GM19240 (cell line): ENCODE results near the gene USP34.
"Not testable (repeated sequence)": the region's sequence is repeated elsewhere in the genome, so short reads cannot be mapped to it uniquely, and the experiment has no call there.

ENCODE experiments used
- DNase-seq: peaks from one replicate; pipeline ENCODE4 v3.0.0; 2011; ENCODE audit warnings: low spot score; ENCODE audit not compliant: insufficient read length

The USP34 gene

DNA sequence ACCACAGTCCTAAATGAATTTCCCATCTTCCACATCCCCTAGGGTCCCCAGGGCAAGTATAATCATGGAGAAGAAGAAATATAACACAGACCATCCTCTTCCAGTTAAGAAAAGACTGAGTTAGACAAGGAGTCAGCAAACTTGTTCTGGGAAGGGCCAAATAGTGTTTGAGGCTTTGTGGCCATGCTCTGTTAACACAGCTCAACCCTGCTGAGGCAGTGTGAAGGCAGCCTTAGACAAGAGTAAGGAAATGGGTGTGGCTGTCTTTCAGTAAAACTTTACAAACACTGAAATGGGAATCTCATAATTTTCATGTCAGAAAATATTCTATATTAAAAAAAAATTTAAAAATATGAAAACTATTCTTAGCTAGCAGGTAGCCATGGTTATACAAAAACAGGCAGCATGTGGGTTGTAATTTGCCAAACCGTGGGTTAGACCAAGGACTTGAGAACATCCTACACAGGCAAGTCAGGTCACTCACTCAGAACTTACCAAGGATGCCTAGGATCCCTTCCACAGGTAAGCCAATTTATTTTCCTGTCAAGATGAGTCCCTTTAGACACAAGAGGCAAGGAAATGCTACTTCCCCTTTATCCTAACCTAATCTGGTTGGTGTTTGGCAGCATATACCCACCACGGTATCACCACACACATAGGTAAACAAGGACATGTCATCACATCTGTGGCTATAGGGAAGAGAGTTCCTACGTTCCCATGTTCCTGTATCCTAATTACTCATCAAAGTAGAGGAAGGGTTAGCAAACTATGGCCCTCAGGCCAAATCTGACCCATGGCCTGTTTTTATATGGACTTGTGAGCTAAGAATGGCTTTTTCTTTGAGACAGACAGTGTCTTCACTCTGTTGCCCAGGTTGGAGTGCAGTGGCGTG is 277.0 kb downstream of the USP34 start:
- no peak for DNase-seq

DNA sequence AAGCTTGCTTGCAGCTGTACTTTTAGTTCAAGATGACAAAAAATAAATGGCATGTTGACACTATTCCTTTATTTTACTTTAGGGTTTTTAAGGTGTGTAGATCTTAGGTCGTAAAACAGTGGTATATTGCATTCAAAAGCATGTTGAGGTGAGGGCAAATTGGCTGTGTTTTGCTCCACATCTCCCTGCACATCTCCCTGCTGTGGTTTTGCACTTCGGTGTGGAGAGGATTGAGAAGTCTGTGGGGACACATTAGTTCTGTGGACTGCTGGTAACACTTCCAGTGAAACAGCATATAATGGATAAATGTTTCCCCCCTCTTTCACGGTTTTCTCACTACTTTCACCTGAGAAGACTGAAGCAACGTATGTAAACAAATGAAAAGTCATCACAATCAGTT is 283.8 kb downstream of the USP34 start:
- no peak for DNase-seq

DNA sequence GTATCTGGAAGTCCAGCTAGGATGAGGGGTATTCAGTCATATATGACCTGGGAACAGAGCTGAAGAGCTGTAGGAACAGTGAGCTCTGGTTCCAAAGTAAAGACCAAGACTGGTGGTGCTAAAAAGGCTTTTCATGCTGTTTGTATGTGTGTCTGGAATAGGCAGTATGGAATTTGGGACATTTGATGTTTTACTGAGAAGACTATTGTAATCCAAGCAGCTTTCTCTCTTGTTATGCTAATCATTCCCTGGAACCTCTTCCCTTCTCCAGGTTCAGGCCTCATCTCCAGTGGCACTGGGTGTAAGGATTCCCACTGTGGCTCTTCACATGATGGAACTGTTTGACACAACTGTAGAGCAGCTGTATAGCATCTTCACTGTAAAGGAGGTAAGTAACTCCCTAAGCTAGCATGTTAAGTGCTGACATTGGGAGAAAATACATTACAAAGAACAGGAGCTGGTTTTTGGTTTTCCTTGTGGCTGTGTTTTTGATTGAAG is 285.6 kb downstream of the USP34 start:
- no peak for DNase-seq

DNA sequence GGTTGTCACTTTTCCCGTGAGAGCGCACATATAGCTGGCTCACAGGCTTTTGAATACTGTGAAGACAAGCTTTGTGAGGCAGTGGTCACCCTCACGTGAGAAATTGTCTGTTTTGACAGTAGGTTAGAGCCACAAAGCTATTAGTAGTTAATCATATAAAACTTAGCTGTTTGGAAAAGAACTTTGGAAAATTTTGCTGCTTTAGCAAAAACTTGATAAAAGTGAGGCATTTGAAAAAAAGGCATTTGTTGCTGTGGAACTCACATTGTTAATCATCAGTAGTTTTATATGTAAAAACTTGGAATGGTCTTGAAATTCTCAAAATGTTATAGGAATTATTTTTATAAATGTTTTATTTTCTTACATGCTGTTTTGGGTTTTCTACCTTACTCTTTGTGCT is 286.6 kb downstream of the USP34 start:
- no peak for DNase-seq

DNA sequence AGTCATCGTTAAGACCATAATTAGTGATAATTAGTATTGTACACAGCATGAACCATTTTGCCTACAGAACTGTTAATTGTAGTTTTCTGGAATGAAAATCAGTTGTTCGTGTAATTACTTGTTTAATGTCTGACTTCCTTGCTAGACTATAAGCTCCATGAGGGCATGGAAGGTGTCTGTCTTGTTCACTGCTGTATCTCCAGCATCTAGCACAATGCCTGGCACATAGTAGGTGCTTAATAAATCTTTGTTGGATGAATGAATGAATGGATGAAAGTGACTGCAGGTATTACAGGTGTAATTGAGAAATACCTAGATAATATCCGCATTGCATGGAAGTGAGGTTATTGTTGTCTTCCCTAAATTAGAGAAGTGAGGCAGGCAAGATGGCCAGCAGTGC is 287.1 kb downstream of the USP34 start:
- no peak for DNase-seq

DNA sequence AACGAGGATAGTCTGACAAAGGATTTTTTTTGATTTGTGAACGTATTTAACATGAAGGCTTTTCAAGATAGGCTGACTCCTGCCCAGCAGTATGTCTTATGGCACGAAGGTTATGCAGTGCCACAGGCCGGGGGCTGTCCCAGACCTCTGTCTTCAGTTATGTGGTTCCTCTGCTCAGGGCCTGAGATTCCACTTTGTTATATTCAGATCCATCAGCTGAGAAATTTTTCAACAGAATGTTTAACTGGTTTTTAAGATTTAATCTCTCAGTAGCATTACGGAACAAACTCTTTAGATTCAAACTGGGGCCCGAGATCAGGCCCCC is 288.9 kb downstream of the USP34 start:
- no peak for DNase-seq

DNA sequence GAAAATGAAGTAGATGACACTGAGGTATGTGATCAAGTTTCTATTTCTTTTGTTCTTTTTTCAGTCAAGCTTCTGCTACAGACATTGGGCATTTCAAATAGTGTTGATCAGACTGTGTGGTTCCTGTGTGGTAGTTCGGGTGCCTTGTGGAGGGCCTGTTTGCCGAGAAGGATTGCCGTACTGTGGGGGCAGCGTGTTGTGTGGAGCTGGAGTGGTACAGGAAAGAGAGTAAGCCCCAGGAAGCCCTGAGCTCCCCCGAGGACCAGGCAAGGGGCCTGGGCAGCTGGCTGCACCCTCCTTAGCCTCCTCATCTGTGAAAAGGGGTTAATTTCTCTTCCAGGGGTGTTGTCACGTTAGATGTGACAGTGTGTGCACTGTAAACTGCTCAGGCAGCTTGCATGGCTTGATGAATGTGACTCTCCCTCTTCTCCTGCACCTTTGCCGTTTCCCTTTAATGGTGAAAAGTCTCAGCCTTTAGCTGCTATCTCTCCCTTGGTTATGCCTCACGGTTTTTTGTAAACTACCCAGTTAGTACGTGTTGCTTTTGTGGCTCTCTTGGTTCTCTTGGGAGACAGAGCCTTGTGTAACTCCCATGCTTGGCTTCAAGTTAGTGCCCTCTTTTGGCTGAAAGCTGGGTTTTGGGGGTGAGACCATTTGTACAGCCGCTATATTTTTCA is 289.4 kb downstream of the USP34 start:
- DNase-seq: no peak

DNA sequence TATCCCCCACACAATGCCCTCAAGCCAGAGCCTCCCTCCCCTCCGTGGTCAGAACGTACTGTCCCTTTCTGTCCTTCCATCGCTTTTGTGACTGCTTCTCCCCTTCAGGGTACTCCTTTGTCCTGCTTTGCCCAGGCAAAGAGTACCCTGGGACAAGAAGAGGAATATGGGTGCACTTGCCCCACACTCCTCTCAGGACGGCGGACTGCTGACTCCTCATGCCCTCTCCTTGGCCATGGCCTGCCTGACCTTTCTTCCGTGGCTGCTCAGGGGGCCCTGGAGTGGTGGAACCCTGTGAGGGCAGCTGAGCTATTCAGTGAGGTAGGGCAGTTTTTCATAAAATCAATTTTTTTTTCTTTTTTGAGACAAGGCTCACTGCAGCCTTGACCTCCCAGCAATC is 290.2 kb downstream of the USP34 start:
- no peak for DNase-seq

DNA sequence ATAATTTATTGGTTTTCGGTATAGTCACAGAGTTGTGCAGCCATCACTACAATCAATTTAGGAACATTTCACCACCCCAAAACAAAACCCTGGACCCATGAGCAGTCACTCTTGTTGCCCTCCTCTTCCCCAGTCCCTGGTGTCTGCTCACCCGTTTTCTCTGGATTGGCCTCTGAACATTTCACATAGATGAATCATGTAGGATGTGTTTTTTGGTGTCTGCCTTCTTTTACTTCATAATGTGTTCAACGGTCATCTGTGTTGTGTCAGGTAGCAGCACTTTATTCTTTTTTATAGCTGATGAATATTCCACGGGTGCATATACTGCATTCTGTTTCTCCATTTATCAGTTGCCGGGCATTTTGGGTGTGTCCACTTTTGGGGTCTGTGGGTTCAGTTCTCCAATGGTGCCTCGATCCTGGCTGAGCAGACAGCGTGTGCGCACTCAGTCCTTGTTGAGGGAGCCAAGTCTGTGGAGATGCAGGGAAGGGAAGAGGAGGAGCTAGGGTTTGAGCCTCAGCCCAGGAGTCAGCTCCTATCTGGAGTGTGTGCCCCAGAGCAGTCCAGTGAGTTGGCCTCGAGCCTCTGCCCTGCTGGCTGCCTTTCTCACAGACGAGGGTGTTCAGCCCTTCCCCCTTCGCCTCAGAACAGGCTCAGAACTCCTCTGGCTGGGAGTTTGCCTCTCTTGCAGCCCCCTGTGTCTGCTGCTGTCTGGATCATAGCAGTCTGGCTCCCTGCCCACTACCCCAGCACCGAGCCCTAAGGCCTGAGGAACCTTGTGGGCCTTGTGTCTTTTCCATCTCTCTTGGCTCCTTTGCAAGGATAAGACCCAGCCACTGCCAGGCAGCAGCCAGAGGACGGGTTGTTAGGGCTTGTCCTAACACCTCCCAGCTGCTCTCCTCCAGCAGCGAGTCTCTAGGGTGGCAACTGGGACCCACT is 290.9 kb downstream of the USP34 start:
- no peak for DNase-seq

DNA sequence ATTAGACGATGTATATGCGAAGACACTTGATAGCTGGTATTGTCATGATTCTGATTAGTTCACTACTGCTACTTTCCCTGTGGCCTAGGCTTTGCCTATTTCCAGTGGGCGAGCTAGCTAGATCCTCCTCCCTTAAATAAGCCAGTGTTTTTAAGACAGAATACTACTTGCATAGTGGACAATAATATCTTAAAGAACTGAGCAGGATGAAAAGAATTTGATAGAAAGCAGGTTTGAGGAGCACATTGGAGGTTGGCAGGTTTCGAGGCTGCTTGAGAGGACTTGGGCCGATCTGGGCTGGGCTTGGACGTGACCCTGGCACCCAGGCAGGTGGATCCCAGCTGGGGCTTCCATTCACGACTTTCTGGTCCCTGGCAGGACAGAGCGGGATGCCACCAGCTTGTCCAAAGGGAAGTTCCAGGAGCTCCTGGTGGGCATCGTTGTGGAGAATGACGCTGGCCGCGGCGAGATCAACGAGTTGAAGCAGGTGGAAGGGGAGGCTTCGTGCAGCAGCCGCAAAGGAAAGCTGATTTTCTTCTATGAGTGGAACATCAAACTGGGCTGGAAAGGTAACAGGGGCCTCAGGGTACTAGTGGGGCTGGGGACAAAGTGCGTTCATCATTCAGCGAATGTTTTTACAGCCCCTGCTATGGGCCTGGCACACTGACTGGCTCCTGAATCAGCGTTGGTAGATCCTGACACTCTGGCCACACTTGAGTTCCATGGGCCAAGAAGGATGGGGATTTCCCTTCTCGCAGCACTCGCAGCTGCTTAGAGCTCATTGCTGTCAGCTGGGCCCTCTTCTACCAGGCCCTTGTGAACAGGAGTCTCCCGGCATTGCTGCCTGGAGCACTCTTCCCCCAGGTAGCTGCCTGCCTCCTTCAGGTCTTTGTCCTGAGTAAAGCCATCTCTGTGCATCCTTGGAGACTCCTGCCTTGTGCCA is 292.0 kb downstream of the USP34 start:
- peak; percentile 16 for DNase-seq

DNA sequence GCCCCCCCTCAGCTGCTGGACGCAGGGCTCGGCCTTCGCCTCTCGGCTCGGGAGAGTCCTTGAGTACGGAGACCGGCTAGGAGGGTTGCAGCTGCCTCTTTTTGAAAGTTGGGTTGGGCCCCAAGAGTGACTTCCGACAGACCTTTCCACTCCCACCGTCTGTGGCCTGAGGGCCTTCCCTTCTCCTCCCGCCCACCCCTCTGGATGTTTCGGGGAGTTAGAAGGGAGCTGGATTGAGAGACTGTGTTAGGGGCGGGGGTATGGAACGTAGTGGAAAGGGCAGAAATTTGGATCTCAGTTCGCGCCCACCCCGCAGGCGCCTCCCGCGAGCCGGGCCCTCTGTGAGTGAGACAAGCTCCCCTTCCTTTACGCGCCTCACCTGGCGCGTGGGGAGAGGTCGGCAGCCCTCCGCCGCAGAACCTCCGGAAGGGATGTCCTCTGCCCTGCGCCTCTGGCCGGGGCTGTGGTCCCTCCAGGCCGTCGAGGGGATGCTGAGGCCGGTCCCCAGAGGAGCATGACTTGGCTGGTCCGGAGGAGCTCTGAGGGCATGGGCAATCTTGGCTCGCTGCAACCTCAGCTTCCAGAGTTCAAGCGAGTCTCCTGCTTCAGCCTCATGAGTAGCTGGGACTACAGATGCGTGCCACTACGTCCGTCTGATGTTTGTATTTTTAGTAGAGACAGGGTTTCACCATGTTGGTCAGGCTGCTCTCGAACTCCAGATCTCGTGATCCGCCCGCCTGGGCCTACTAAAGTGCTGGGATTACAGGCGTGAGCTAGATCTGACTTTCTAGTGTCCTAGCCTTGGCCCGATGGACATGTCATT is 292.9 kb downstream of the USP34 start:
- no peak for DNase-seq

DNA sequence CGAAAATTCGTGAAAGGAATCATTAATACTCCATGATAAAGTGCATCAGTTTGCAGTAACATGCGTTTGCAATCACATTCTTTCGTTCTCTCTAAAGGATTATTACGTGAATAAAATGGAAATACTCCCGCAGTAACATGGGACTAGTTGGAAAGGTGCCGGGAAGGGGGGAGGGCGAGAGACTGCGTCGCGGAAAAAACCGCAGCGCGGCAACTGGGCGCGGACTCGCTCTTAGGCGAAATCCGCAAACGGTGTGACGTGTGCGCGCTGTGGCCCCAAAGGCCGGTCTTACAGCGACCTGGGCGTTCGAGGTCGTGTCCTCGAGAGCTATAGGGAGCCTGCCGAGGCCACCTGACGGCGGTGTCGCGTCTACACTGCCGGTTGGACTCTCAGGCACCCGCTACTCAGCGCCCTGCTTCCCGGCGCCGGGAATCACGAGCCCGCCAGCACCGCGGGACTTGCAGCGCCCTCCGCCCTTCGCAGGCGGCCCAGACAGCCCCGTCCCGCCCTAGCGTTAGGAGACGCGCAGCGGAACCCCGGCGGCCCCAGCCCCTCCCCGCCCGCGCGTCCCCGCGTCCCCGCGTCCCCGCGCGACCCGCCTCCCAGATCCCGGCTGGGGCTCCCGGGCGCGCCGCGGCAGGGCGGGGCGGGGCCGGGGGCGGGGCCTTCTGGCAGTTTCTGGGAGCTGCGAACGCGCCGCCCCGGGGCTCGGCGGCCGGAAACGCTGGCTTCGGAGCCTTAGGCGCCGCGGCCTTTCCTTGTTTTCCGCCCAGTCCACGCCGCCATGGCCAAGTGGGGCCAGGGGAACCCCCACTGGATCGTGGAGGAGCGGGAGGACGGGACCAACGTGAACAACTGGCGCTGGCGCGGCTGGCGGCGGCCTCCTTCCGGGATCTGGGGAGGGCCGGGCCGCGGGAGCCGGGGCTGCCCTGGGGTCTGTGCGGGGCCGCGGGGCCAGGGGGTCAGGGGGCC is 293.8 kb downstream of the USP34 start:
- DNase-seq: peak; percentile 95

DNA sequence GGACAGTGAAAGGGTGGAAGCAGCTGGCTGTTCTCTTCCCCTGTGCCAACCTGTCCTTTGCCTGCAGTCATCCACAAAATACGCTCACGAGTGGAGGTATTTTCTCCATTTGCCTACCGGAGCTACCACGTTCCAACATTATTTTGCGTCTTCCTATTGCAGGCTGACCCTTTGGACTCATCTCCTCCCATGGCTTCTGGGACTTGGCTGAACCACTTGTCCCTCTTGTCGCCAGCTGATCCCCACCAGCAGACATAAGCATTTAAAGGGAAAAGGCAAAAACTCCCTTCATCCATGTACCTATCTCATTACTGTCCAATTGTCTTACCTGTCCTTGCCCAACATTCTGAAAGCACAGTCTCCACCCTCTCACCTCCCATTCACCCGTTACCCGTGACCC is 295.9 kb downstream of the USP34 start:
- no peak for DNase-seq

DNA sequence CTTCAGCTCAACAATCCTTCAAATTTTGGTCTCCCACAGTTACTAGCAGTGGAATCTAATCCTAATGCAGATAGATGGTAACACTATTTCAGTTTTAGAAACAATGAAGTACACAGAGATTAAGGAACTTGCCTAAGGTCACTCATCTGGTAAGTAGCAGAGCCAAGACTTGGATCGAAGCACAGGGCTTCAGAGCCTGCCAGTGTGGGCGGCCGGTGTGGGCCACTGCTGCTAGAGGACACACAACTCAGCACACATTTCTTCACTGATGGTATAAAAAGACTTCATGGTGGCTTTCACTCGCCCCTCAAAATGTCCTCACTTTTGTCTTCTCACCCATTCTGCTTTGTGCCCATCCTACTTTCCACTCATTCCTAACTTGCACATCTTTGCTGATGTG is 297.8 kb downstream of the USP34 start:
- DNase-seq: no peak

DNA sequence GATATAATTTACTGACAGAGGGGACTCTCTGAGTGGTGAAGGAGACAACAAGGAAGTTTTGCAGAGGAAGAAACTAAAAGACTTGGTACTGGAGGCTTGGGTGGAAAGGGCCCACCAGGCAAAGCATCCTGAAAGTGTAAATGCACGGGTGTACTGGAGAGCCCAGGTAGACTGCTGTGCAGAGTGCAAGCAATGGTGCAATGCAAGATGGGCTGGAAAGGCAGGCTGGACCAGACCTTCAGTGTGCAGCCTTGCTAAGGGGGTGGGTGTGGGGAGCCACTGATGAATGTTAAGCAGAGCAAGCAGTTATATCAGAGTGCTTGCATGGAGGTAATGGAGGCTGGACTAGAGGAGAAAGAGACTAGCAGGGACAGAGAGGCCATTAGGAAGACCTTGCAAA is 298.2 kb downstream of the USP34 start:
- DNase-seq: no peak

DNA sequence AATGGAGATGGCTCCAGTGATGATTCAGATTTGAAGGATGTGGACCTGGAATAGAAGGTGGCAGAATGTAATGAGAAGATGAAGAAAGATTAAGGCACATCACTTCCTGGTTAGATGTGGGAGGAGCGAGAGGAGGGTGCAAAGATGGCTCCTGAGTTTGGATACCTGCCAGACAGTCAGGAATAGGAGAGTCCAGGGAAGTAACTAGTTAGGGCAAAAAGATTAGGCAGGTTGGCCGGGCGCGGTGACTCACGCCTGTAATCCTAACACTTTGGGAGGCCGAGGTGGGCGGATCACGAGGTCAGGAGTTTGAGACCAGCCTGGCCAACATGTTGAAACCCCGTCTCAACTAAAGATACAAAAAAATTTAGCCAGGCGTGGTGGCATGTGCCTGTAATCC is 303.3 kb downstream of the USP34 start:
- DNase-seq: no peak

DNA sequence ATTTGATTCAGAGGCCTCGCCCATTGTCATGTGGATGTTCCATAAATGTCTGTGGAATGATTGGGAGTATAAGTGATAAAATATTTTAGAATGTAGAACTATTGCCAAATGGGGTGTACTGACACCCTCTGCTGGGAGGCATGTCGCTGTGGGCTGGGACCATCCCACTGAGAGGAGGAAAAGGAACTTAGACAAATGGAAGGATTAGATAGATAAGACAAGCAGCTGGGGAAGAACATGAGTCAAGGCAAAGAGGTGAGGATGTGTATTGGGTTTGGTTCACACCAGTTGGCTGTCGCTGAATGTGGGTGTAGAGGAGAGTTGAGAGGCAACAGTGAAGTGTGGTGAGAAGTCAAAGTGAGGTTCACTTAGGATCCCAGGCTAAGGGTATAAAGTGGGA is 304.9 kb downstream of the USP34 start:
- DNase-seq: no peak

DNA sequence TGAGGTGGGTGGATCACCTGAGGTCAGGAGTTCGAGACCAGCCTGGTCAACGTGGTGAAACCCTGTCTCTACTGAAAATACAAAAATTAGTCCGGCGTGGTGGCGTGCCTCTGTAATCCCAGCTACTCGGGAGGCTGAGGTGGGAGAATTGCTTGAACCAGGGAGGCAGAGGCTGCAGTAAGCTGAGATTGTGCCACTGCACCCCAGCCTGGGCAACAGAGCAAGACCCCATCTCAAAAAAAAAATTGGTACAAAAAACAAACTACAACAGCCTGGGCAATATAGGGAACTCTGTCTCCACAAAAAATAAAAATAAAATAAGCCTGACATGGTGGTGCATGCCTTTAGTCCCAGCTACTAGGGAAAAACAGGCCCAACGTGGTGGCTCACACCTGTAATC is 305.8 kb downstream of the USP34 start:
- DNase-seq: not testable (repeated sequence)

DNA sequence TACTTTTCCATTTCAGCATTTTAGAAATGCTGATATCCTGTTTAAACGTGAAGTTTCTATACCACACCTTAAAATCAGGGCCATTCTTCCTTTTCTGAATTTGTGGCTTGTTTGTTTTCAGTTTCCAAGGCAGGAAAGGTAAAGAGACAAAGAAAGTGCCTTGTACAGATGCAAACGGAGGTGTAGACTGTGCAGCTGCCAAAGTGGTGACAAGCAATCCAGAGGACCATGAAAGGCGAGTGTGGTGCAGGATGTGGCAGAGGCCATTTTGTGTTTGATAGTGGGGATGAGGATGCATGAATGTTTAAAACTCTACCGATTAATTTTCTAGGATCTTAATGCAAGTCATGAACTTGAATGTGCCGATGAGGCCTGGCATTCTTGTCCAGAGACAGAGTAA is 308.2 kb downstream of the USP34 start:
- DNase-seq: no peak
